Measurements from ENCODE around the gene ILK. TPM values are rescaled to one million over a fixed set of nuclear protein-coding genes. Genes with fewer than 3 reads are reported as not detected.

Gene ILK
- total and polyA plus RNA-seq, 2 of the 13 experiments (the other 11 are each of a cell fraction or from before 2014, with no cell fraction given): 70.3 to 108 TPM

DNA sequence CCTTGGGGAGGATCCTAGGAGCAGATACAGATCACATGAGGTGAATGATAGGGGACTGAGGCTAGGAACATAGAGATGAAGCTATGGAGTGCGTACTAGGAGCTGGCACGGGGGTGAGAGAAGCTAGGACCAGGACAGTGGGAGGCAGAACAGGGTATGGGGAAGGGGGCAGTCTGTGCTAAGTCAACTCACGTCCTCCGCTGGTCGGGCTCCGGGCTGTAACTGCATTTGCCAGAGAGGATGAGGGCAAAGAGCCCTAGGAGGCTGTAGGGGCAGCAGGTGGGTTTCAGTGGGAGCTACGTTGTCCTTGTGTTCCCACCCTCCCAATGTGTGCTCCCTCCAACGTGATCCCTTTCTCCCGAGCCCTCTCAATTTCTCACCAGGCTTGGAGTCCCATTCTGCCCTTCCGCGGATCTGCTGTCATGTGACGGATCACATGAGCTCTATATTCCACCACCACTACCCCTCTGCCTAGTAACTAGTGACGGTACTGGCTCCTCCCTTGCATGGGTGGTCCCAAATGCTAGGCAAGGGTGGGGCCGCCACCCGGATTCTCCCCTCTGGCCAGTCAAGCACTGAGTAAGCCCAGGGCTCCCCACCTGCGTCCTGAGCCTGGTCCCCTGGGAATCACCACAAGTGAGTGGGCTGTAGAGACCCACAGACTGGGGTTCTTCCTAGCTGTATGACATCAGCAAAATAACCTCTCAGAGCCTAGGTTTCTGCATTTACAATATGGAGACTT lies 15.6 kb downstream of the ILK start, which contains the start of gene TPP1 (continued):
- TF ChIP-seq ZNF530 (CRISPR knock-in tag; IDR thresholded peaks at IDR 0.05; ENCODE audit: low read depth) (no peak), ZNF577 (CRISPR knock-in tag; IDR thresholded peaks at IDR 0.05; ENCODE audit: borderline replicate concordance, low read depth) (no peak), ZNF761 (CRISPR knock-in tag; conservative IDR thresholded peaks at IDR 0.05) (no peak), ERF (CRISPR knock-in tag; IDR thresholded peaks at IDR 0.05) (peak; percentile 62; the same call in 1 of the 2 replicates), HDAC1 (CRISPR knock-in tag; IDR thresholded peaks at IDR 0.05) (peak; percentile 78), ZNF260 (CRISPR knock-in tag; IDR thresholded peaks at IDR 0.05; ENCODE audit: borderline replicate concordance, low read depth) (no peak), ZFY (CRISPR knock-in tag; IDR thresholded peaks at IDR 0.05) (peak; percentile 45; the same call in 1 of the 2 replicates), THYN1 (CRISPR knock-in tag; IDR thresholded peaks at IDR 0.05; ENCODE audit: borderline replicate concordance, low read depth) (no peak), ZNF83 (CRISPR knock-in tag; IDR thresholded peaks at IDR 0.05; ENCODE audit: borderline replicate concordance) (no peak), SKI (IDR thresholded peaks at IDR 0.05; ENCODE audit: partially characterized antibody) (no peak), KLF15 (CRISPR knock-in tag; IDR thresholded peaks at IDR 0.05; ENCODE audit: borderline replicate concordance) (no peak), MXD4 (CRISPR knock-in tag; IDR thresholded peaks at IDR 0.05) (no peak), YY1 (IDR thresholded peaks at IDR 0.05; ENCODE audit: insufficient read depth, insufficient replicate concordance, low read depth, low read length) (no peak), ZFP36L2 (CRISPR knock-in tag; IDR thresholded peaks at IDR 0.05) (no peak), ZNF432 (CRISPR knock-in tag; IDR thresholded peaks at IDR 0.05; ENCODE audit: borderline replicate concordance) (no peak), AHR (CRISPR knock-in tag; IDR thresholded peaks at IDR 0.05) (peak; percentile 65; the same call in 1 of the 2 replicates)
- TF ChIP-seq, protein P1, sequence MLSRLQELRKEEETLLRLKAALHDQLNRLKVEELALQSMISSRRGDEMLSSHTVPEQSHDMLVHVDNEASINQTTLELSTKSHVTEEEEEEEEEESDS (CRISPR knock-in tag; IDR thresholded peaks at IDR 0.05; ENCODE audit: borderline replicate concordance): no peak
- TF ChIP-seq, protein P2, sequence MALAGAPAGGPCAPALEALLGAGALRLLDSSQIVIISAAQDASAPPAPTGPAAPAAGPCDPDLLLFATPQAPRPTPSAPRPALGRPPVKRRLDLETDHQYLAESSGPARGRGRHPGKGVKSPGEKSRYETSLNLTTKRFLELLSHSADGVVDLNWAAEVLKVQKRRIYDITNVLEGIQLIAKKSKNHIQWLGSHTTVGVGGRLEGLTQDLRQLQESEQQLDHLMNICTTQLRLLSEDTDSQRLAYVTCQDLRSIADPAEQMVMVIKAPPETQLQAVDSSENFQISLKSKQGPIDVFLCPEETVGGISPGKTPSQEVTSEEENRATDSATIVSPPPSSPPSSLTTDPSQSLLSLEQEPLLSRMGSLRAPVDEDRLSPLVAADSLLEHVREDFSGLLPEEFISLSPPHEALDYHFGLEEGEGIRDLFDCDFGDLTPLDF (CRISPR knock-in tag; IDR thresholded peaks at IDR 0.05): no peak
- TF ChIP-seq, protein P3, sequence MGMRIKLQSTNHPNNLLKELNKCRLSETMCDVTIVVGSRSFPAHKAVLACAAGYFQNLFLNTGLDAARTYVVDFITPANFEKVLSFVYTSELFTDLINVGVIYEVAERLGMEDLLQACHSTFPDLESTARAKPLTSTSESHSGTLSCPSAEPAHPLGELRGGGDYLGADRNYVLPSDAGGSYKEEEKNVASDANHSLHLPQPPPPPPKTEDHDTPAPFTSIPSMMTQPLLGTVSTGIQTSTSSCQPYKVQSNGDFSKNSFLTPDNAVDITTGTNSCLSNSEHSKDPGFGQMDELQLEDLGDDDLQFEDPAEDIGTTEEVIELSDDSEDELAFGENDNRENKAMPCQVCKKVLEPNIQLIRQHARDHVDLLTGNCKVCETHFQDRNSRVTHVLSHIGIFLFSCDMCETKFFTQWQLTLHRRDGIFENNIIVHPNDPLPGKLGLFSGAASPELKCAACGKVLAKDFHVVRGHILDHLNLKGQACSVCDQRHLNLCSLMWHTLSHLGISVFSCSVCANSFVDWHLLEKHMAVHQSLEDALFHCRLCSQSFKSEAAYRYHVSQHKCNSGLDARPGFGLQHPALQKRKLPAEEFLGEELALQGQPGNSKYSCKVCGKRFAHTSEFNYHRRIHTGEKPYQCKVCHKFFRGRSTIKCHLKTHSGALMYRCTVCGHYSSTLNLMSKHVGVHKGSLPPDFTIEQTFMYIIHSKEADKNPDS (CRISPR knock-in tag; IDR thresholded peaks at IDR 0.05): no peak
- TF ChIP-seq, protein P4, sequence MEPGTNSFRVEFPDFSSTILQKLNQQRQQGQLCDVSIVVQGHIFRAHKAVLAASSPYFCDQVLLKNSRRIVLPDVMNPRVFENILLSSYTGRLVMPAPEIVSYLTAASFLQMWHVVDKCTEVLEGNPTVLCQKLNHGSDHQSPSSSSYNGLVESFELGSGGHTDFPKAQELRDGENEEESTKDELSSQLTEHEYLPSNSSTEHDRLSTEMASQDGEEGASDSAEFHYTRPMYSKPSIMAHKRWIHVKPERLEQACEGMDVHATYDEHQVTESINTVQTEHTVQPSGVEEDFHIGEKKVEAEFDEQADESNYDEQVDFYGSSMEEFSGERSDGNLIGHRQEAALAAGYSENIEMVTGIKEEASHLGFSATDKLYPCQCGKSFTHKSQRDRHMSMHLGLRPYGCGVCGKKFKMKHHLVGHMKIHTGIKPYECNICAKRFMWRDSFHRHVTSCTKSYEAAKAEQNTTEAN (CRISPR knock-in tag; conservative IDR thresholded peaks at IDR 0.05): 0 out of 2 replicates have a peak, but pooled peaks have one; percentile 27
- TF ChIP-seq, protein P5, sequence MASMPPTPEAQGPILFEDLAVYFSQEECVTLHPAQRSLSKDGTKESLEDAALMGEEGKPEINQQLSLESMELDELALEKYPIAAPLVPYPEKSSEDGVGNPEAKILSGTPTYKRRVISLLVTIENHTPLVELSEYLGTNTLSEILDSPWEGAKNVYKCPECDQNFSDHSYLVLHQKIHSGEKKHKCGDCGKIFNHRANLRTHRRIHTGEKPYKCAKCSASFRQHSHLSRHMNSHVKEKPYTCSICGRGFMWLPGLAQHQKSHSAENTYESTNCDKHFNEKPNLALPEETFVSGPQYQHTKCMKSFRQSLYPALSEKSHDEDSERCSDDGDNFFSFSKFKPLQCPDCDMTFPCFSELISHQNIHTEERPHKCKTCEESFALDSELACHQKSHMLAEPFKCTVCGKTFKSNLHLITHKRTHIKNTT (CRISPR knock-in tag; IDR thresholded peaks at IDR 0.05): no peak
- TF ChIP-seq, protein P6, sequence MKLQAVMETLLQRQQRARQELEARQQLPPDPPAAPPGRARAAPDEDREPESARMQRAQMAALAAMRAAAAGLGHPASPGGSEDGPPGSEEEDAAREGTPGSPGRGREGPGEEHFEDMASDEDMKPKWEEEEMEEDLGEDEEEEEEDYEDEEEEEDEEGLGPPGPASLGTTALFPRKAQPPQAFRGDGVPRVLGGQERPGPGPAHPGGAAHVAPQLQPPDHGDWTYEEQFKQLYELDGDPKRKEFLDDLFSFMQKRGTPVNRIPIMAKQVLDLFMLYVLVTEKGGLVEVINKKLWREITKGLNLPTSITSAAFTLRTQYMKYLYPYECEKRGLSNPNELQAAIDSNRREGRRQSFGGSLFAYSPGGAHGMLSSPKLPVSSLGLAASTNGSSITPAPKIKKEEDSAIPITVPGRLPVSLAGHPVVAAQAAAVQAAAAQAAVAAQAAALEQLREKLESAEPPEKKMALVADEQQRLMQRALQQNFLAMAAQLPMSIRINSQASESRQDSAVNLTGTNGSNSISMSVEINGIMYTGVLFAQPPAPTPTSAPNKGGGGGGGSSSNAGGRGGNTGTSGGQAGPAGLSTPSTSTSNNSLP (IDR thresholded peaks at IDR 0.05; ENCODE audit: low read depth, low read length): no peak
